ENCODE results near the gene TMEM232. TPM values are rescaled to one million over a fixed set of nuclear protein-coding genes. Genes with fewer than 3 reads are reported as not detected.

Gene TMEM232
- total RNA-seq, 1 donor from 2014 or later = not detected

- intact Hi-C loops (cut with DNase I) = no loop called here
- TF ChIP-seq, protein P1, sequence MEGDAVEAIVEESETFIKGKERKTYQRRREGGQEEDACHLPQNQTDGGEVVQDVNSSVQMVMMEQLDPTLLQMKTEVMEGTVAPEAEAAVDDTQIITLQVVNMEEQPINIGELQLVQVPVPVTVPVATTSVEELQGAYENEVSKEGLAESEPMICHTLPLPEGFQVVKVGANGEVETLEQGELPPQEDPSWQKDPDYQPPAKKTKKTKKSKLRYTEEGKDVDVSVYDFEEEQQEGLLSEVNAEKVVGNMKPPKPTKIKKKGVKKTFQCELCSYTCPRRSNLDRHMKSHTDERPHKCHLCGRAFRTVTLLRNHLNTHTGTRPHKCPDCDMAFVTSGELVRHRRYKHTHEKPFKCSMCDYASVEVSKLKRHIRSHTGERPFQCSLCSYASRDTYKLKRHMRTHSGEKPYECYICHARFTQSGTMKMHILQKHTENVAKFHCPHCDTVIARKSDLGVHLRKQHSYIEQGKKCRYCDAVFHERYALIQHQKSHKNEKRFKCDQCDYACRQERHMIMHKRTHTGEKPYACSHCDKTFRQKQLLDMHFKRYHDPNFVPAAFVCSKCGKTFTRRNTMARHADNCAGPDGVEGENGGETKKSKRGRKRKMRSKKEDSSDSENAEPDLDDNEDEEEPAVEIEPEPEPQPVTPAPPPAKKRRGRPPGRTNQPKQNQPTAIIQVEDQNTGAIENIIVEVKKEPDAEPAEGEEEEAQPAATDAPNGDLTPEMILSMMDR (IDR thresholded peaks at IDR 0.05) = no peak
Observed at GRCh38 chr5:110398951-110399350, 327.5 kb downstream of the TMEM232 start.

GRCh38 chr5:110397281-110397680 is 329.2 kb downstream of the TMEM232 start:
- Histone ChIP-seq H3K27ac (no peak overlapping the region), H3K4me3 (no peak overlapping the region), H3K9me3 (no peaks in the 10 kb centered on the region), H3K4me1 (no peaks in the 10 kb centered on the region), H3K27me3 (no peaks in the 10 kb centered on the region), H3K36me3 (no peaks in the 10 kb centered on the region)
- no peak for DNase-seq (ENCODE audit: low spot score in 2 of 2)
- TF ChIP-seq, protein P1 (IDR thresholded peaks at IDR 0.05) = no peak
- intact Hi-C loops (cut with DNase I) = no loop called here

More at GRCh38 chr5:110398951-110399350, 327.5 kb downstream of the TMEM232 start:
- no peak overlapping the region for H3K4me3 ChIP-seq
- H3K4me1 ChIP-seq = no peaks in the 10 kb centered on the region
- no peaks in the 10 kb centered on the region for H3K9me3 ChIP-seq
- H3K27ac ChIP-seq = no peak overlapping the region
- H3K36me3 ChIP-seq = no peaks in the 10 kb centered on the region
- no peaks in the 10 kb centered on the region for H3K27me3 ChIP-seq
- DNase-seq (ENCODE audit: low spot score in 2 of 2) = no peak

GRCh38 chr5:110386782-110387181 is 339.7 kb downstream of the TMEM232 start:
- no peaks in the 10 kb centered on the region for H3K27me3 ChIP-seq
- DNase-seq (ENCODE audit: low spot score in 2 of 2) = no peak
- no peaks in the 10 kb centered on the region for H3K36me3 ChIP-seq
- H3K4me1 ChIP-seq = no peaks in the 10 kb centered on the region
- TF ChIP-seq, protein P1 (IDR thresholded peaks at IDR 0.05) = no peak
- H3K4me3 ChIP-seq = no peak overlapping the region
- H3K9me3 ChIP-seq = no peaks in the 10 kb centered on the region
- H3K27ac ChIP-seq = no peak overlapping the region
- intact Hi-C loops (cut with DNase I) = no loop called here

- Histone ChIP-seq H3K27me3 (no peaks in the 10 kb centered on the region), H3K4me1 (no peaks in the 10 kb centered on the region), H3K9me3 (no peaks in the 10 kb centered on the region), H3K4me3 (no peak overlapping the region), H3K27ac (no peak overlapping the region), H3K36me3 (no peaks in the 10 kb centered on the region)
- DNase-seq (ENCODE audit: low spot score in 2 of 2) = no peak
- intact Hi-C loops (cut with DNase I) = no loop called here
- TF ChIP-seq, protein P1 (IDR thresholded peaks at IDR 0.05) = no peak
Observed at GRCh38 chr5:110383231-110383630, 343.2 kb downstream of the TMEM232 start.

GRCh38 chr5:110377943-110378342 is 348.5 kb downstream of the TMEM232 start:
- TF ChIP-seq, protein P1 (IDR thresholded peaks at IDR 0.05) = no peak
- Histone ChIP-seq H3K9me3 (no peaks in the 10 kb centered on the region), H3K27ac (no peak overlapping the region), H3K36me3 (no peaks in the 10 kb centered on the region), H3K4me3 (no peak overlapping the region), H3K4me1 (no peaks in the 10 kb centered on the region), H3K27me3 (no peaks in the 10 kb centered on the region)
- no peak for DNase-seq (ENCODE audit: low spot score in 2 of 2)
- intact Hi-C loops (cut with DNase I) = no loop called here

DNA sequence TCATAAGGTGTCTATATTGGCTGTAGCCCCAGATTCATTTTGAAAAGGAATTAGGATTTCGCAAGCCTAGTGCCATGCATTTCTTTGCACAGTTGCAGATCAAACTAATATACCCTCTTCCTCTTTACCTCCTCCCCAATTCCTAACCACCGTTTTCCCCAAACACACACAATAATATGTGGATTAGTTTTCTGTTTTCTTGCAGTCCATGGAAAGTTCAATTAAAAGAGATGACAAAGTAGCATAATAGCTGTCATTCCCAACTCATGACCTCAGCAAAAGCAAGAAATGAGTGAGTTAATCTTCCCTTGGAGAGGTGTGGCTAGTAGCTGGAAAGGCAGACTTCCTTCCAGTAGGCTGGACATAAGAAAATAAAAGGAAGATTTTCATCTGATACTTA is 349.1 kb downstream of the TMEM232 start:
- no peaks in the 10 kb centered on the region for H3K9me3 ChIP-seq
- H3K36me3 ChIP-seq = no peaks in the 10 kb centered on the region
- intact Hi-C loops (cut with DNase I) = no loop called here
- H3K27ac ChIP-seq = no peak overlapping the region
- H3K4me3 ChIP-seq = no peak overlapping the region
- H3K27me3 ChIP-seq = no peaks in the 10 kb centered on the region
- TF ChIP-seq, protein P1 (IDR thresholded peaks at IDR 0.05) = no peak
- no peaks in the 10 kb centered on the region for H3K4me1 ChIP-seq
- no peak for DNase-seq (ENCODE audit: low spot score in 2 of 2)

Measured in ascending aorta (tissue), 2 donors.